Measurements from ENCODE around the gene PXN.
"Not testable (repeated sequence)": the region's sequence is repeated elsewhere in the genome, so short reads cannot be mapped to it uniquely, and the experiment has no call there.

The PXN gene

DNA sequence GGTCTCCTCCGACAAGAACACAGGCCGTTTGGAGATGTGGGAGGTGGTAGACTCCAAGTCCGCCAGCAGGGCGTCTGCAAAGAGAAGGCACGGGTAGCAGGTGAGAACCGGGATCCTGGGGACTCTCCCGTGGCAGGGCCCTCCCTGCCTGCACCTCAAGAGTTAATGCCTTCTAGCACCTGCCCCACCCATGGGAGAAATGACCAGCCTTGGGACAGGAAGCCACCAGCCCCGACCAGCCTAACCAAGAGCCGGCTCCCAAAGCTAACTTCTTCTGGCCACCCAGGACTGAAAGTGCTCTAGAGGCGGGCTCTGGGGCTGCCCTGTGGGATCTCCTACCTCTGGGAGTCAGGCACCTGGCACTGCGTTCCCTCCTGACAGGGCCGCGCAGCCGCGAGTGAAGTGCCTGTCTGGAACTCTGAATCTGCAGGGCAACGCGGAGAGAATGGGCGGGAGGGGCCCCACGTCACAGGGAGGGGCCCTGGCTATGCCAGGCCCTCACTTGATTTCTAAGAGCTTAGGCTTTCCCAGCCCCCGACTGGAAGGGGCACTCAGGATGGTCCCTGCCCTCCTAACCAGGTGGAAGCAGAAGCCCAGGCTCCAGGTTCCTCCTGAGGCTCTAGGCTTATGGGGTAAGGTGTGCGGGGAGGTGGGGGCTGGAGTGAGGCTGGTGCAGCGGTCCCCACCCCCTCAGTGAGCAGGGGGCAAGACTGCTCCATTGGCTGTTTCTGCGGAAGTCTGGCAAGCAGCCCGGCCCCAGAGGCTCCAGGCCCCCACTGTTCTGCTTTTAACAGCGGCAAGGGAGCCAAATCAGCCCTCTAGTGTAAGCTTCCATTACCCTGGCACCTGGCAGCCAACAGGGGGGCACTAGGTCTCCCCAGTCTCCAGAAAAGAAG is 41.0 kb downstream of the PXN start:
- no peak for DNase-seq

DNA sequence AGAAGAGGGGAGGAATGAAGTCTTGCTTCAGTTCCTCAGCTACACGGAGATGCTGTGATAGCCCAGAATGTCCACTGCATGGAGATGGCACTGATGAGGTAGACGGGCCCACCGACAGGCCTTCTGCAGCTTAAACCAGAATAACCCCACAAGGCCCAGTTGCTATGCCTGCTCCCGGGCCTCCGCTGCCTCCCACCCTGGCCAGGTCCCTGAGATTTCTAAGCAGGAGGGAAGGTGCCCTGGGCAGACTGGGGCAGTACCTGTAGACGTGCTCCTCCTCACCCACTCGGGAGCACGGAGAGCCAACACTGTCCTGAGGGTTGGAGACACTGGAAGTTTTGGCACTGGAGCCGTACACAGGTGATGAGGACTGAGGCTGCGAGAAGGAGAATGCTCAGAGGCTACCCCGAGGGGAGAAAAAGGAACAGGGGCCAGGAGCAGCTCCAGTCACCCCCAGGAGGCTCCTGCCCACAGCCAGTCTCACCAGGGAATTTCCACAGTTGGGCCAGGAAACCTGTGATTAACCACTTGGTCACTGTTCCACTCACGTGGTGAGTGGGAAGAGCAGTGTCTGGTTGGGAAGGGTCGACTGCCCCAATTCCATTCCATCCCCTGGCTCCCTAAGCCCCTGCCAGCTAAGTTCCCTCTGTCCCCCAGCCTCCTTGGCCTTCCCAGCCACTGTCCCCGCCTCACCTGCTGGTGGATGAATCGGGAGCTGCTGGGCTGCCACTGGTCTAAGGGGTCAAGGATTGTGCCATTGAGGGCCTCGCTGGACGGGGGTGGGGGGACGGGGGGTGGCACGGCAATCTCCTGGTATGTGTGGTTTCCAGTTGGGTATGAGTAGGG is 41.8 kb downstream of the PXN start:
- DNase-seq: no peak

DNA sequence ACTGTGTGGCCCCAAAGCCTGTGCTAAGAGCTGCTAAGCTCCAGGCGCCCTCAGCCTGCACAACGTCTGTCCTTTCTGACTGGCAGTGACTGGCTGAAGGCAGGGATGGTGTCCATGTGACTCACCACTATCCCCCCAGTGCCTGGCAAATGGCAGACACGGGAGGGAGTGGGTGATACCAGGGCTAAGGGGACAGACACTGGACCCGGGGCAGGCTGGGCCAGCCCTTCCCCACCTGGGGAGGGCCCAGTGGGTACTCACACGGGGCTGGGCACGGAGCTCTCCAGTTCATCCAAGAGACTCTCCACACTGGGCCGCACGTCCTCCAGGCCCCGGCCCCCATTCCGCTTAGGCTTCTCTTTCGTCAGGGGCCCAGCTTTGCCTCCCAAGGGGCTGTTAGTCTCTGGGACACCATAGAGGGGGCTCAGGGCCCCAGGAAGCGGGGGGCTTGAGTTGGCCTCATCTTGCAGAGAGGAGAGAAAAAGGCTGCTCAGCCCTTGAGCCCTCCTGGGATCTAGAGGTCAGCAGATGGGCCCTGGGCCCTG is 43.2 kb downstream of the PXN start:
- DNase-seq: no peak

DNA sequence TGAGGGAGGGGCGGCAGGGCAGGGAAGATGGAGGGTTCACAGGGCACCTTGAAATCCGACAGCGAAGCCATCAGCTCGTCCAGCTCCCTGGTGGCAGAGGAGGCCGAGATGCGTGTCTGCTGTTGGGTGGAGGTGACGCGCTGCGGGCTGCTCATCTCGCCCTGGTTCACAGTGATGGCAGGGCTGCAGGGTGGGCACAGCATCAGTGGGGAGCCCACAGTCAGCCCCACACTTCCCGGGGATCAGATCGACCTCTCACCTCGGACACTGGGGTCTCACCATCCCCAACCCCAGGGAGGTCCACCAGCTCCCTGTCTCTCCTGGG is 44.0 kb downstream of the PXN start:
- no peak for DNase-seq

DNA sequence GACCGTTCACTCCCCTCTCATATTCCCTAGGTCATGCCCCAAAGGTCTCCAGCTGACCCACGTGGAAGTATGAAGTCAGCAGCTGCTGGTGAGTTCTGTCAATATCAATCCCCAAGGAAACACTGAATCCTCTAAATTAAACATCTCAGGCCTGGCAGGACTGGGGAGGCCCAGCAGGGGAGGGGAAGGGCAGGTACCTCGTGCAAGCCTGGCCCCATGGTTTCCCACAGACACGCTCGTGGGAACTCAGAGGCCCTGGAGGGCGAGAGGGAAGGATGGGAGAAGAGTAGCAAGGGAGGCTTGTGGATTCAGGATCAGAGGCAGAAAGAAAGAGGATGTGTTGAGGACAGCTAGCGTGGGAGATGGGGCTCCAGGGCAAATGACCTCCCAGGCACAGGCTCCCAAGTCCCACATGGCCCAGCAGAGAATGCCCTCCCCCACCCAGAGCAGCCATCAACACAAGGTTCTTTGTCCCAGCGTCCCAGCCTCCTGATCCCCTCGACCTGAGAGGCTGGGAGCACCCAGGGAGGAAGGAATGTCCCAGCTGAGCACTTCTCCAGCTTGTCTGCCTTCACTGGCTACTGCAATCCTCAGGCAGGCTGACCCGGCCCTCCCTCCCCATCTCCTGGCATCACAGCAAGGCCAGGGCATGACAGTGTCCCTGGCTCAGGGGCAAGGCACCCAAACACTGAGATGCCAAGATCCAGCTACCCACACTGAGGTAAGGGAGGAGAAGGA is 44.5 kb downstream of the PXN start:
- no peak for DNase-seq

DNA sequence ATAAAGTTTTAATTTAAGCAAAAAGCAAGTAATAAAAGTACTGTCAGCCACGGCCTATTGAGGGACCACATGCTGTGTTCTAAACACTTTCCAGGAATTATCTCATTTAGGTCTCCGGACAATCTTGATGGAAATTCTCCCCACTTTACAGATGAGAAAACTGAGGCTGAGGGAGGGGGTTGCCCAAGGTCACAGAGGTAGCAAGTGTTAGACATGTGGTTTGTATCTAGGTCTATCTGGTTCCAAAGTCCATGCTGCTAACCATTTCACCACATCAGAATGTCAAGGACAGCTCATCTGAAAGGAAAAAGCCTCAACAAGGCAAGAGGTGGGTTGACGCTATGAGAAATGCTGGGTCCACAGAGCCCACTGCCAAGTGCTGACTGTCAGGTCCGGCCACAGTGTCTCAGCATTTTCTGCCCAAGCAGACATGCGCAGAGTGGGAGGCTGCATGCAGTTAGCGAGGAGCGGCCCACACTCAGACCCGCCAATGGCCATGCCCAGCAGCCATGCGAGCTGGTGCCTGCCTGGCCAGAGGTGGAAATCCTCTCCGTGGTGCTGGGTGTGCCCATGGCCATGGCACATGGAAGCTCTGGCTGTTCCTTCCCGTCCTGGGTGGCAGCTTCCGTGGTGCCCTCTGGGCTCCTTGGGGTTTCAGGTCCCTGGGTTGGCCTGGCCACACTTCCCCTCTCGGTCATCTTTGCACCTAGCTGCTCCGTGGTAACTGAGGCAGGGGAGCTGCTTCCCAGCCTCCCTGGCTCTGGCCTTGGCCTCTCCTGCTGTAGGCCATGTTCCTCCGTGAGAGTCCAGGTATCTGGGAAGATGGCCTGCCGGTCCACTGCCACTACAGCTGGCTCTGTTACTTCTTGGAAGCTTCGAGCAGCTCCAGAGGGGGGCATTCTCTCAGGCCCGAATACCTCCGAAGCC is 46.6 kb downstream of the PXN start:
- DNase-seq: no peak

DNA sequence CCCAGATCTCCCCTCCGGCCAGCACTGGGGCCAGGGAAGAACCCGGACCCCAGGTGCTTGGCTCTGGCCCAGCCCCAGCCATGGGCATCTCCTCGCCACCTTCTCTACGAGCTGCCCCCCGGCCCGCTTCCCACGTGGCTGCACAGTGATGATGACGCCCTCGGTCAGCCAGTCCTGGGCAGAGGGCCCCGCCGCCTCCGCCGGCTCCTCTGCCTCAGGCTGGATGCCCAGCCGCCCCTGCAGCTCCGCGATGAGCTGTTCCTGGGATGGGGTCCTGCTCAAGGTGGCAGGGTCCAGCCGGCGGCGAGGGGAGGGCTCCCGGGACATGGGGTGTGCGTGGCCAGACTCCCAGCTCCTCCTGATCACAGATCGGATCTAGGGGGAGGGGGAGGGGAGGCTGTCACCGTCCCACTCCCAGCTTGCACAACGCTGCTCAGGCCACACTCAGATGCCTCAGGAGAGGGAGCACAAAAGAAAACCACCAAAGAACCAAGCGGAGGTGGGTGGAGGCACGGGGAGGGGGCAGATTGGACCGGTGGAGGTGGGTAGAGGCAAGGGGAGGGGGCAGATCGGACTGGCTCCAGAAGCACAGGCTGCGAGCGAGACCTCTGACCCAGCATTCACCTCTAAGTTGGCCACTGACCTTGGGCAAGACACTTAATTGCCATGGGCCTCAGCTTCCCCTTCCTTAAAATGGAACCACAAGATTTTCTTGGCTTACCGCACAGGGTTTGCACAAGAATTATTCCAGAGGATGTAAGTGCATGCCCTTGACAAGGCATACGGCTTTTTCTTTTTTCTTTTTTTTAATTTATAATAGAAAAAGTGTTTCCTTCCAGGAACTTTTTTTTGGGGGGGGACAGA is 48.6 kb downstream of the PXN start:
- DNase-seq: no peak

DNA sequence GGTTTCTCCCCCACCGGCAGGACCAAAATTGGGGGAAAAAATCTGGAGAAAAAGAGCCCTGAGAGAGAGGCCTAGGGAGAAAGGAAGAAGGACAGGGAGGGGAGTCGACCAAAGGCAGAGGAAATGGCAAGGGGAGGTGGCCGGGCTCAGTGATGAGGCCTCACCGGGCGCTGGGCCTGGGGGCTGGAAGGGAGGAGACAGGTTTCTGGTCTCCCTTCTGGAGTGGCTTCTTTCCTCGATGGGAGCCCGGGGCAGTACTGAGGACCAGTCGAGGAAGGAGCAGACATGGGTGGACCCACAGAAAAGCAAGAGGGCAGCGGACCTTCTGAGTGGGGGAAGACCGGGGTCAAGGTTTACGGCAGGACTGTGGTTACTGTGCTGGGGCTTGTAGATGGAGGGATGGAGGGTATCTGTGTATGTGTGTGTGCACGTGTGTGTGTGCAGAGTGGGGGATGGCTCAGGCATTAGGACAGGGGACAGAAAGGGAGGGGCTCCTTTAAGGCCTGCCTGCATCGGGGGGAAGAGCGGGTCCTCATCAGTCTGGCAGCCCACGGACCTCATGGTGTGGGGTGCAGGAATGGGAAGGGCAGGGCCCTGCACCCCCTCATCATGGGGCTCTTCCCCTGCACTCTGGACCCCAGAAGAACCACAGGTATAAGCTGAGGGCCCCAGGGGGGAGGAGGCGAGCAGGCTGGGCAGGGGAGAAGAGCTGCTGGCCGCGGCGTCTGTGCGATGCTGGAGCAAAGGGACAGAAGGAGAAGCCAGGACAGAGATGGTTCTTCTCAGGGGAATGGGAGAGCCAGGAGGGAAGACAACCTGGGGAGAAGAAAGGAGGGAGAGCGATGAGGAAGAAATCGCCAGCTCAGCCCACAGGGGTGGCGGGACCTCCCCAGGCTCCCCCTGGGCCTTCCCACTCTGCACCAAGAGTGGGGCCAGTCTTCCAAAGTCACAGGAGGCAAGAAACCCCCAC is 49.5 kb downstream of the PXN start:
- DNase-seq: no peak

DNA sequence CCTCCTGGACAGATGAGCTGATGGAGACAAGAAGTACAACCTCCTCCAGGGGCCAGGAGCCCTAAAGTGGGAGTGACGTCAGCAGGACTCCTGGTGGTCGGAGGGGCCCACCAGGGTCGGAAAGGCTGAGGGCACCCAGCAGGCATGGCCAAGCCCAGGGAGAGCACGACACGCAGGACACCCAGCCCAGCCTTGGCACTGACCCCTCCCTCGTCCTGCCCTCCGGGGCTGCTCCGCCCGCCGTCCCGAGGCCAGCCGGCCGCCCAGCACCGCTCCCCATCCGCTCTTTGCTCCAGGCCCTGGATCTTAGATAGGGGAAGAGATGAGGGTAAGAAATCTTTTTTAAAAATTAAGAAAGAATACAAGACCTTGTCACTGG is 50.2 kb downstream of the PXN start:
- DNase-seq: no peak

DNA sequence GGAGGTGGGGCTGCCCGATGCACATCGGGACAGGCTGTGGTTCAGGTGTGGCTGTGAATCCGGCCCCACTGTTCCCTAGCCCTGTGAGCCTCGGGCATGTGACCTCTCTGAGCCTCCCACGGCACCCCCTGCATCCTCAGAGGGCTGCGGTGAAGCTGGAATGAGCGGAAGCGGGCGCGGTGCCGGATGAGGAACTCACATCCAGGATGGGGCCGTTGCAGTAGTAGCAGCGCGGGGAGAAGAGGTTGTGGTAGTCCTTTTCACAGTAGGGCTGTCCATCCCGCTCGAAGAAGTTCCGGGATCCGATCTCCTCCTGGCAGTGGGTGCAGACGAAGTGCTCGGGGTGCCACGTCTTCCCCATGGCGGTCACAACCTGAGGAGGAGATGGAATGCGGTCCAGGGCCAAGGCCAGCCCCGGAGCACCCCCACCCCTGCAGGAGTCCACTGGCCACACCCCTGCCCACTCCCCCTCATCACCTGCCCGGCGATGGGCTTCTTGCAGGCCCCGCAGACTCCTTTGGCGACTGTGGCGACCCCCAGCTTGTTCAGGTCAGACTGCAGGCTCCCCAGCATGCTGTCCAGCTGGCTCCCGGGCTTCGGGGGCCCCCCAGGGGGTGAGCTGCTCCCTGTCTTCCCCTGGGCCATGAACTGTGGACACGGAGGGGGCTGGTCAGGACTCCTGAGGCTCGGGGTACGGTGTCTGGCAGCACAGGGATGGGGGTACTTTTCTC is 50.7 kb downstream of the PXN start:
- DNase-seq: no peak

DNA sequence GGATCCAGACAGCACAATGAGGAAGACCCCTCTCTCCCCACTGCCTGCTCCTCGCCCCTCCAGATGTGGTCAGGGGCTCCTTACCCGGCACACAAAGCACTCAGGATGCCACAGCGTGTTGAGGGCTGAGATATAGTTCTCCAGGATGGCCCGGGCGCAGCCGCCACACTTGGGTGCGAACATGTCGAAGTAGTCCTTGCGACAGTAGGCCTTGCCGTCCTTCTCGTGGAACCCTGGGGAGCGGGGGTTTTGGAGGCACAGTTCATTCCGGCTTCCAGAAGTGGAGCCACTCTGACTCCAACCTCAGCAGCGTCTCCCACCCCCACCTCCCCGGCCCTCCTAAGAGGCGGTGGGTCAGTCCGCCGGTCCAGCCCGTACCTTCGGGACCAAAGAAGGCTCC is 51.8 kb downstream of the PXN start:
- no peak for DNase-seq

DNA sequence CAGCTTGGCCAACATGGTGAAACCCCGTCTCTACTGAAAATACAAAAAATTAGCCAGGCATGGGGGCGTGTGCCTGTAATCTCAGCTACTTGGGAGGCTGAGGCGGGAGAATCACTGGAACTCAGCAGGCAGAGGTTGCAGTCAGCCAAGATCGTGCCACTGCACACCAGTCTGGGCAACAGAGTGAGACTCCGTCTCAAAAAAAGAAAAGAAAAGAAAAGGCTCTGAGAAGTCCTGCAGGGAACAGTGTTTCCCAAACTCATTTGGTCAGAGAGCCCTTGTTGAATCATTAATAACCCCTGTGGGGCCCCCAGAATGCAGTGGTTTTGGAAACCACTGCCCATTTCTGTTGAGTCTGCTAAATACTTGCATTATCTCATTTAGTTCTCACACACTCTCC is 52.3 kb downstream of the PXN start:
- DNase-seq: not testable (repeated sequence)

DNA sequence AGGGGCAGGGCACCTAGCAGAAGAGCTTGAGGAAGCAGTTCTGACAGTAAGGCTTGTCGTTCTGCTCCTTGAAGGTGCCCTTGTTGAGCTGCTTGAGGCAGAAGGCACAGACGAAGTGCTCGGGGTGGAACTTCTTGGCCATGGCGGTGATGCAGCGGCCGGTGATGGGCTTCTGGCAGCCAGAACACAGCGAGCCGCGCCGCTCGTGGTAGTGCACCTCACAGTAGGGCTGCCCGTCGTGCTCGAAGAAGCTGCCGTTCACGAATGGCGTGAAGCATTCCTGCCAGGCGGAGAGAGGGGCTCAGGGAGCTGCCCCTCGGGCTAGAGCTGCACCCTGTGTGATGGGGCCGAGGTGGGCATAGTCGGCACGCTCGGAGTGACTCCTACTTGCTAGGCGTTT is 53.2 kb downstream of the PXN start:
- DNase-seq: no peak

DNA sequence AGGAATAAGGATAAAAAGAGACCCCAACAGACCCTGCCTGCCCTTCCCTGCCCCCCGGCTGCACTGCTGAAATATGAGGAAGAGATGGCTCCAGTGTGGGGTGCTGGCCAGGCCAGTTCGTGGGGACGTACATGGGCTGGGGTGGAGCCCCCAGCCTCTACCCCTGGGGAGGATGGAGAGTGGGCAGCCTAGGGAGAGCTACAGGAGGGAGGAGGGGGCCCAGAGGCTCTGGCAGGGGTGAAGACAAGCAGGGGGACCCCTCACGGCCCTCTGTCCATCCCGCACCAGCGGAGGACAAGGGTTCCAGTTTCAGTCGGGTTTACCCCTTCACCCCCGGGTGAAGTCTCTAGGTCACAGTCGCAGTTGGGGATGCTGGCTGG is 53.6 kb downstream of the PXN start:
- DNase-seq: no peak

DNA sequence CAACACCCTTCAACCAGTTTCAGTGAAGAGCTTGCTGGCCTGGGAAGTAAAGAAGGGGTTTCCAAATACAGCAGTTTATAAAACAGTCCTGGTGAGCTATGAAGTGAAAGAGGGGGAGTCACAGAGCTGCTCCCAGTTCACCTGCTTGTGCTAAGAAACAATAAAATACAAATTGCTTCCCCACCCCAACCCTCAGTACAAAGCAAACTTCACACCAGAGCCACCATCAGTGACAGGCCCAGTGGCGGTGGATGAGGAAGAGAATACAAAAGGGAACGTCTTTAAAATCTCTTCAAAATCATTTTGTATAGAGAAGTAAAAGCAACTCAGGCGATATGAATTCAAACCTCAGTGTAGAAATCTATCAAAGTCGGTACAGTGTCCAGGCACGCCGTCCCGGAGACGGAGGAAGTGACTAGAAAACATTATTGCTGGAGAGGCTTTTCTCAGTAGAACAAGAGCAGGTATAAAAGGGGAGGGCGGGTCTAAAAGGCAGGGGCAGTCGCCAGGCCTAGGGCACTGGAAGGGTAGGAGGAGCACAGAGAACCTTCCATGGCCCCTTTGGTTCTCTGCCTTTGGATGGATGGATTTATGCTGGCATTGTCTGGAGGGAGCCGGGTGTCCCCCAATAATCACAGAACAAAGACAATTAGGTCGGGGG is 54.2 kb downstream of the PXN start:
- DNase-seq: no peak

DNA sequence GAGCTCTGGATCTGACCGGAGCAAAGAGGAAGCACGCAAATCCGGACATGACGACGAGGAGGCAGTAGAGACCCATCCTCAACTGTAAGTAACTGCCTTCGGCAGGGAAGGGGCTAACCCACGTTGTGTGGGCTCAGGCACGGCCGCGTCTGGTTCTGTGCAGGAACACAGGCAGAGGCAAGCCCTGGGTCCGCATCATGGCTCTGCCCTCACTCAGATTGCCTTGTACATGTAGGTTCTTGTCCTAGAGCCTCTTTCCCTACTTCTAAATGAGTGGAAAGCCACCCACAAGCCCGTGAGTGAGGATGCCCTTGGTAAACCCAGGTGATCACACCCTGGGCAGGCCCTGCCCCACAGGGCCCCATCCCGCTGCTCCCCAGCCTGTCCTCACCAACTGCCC is 55.7 kb downstream of the PXN start:
- no peak for DNase-seq

DNA sequence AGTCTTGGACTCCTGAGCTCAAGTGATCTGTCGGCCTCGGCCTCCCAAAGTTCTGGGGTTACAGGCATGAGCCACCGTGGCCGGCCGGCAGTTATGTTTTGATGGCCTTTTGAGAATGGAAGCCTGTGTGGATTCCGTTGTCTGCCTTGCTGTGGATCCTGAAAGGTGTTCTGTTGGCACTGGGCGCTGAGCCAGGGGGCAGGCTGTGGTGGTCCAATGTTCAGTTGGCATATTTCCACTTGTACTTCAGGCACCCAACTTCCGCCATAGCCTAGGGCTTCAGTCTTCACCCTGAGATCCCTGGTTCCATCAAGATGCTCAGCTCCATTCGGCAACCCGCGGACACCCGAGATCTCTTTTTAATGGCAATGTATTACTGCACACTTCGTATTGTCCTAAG is 58.3 kb downstream of the PXN start:
- no peak for DNase-seq

DNA sequence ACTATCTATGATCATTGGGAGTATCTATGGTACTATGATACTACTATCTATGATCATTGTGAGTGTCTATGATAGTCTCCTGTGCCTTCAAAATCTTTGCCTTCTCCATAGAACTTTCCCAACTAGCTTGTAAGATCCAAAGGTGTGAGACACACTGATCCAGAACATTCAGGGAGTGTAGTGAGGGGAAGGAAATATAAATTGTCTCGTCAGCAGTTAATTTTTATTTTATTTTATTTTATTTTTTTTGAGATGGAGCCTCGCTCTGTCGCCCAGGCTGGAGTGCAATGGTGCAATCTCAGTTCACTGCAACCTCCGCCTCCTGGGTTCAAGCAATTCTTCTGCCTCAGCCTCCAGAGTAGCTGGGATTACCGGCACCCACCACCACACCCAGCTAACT is 58.7 kb downstream of the PXN start:
- DNase-seq: not testable (repeated sequence)

DNA sequence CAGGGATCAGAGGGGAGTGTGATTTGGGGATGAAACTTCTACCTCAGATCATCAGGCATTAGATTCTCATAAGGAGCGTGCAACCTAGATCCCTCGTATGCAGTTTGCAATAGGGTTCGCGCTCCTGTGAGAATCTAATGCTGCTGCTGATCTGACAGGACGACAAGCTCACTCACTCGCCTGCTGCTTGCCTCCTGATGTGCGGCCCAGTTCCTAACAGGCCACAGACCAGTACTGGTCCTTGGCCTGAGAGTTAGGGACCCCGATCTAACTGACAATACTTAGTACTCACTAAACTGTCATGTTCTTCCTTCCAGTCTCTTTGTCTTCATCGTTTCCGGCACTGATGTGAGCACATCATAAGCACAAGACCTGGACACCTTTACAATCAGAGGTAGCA is 59.3 kb downstream of the PXN start:
- DNase-seq: no peak

All from SHP77 treated with DMSO at 0.1 percent for 48 hours (cell line).